GM19452 (cell line): ENCODE measurements around the gene CELF4.

Experiments
- ATAC-seq: cut with Tn5 transposase; IDR thresholded peaks from one replicate; pipeline ENCODE4 v1.9.1; 2021; ENCODE audit not compliant: unreplicated experiment

Gene CELF4

GRCh38 chr18:37270038-37270665 lies 295.4 kb downstream of the CELF4 start:
- ATAC-seq, result no peak

DNA sequence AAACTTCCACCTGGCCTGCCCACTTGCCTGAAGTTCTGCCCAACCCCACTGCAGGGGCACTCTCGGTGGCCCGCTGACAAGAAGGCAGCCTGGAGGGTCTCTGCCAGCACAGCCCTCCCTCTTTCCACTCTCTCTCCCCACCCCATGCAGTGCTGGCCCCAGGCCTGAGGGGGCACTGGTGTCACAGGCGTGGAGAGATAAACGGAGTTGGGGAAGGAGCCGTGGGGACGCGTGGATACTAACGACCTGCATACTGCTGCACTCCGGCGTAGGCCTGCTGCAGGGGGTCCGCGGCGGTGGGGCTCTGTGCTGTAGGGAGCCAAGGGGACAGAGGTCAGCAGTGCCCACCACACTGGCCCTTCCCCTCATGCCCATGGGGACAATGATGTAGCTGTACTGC lies 299.3 kb downstream of the CELF4 start:
- no peak for ATAC-seq

DNA sequence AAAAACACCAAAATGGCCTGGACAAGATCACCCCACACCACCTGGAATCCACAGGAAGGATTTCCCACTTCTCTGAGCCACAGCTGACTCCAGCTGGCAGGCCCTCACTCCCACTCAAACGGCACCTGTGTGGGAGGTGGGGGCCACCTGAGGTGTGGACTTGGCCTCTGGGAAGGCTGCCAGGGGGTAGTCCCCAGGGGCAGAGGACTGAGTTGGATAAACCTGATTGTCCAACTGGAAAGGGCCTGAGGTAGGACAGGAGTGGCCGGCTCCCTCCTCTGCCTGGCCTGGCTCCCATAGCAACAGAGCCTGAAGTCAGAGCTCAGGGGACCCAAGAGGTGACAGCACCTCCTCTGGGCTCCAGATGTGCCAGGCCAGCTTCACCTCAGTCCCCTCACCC lies 300.2 kb downstream of the CELF4 start:
- no peak for ATAC-seq

- no peak for ATAC-seq
These were observed 300.6 kb downstream of the CELF4 start for GRCh38 chr18:37264956-37265355.

DNA sequence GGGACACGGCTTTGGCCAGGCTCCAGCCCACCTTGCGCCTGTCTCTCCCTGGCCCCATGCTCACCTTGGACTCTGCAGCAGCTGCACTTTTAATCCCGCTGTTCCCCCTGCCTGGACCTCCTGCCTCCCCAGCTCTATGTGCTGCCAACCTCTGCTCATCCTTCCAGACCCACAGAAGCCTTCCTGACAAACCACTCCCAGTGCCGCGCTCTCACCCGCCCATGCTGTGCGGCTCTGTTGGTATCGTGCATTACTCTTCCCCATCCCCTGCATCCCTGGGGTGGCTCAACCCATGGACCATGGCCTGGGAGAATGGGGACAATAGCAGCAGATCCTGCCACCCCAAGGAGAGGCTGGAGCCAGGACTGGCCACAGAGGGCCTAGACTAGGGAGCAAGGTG lies 303.6 kb downstream of the CELF4 start:
- ATAC-seq, result no peak

DNA sequence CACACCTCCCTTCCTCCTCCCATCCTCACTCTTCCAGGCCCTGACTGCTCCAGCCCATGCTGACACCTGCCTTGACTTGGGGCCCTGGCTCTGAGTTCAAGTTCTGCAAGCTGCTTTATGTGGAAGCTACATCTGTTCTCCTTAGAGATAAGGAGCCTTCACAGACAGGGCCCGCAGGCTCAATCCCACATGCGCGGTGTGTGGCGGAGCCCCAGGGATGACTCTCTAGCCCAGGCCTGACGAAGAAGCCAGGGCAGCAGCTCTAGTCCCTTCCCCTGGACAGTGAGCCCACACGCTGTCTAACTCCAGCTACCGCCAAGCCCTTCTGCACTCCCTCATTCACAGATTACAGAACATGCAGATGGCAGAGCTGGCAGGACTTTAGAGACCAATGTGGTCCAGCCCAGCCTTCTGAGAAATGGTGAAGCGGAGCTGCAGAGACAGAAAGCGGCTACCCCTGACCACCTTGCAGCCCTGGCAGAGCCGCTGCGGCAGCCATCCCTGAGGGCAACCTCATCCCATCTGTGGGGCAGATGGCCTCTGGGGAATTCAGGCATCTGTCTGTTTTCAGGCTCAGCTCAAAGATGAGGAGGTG lies 304.3 kb downstream of the CELF4 start:
- ATAC-seq, result no peak

DNA sequence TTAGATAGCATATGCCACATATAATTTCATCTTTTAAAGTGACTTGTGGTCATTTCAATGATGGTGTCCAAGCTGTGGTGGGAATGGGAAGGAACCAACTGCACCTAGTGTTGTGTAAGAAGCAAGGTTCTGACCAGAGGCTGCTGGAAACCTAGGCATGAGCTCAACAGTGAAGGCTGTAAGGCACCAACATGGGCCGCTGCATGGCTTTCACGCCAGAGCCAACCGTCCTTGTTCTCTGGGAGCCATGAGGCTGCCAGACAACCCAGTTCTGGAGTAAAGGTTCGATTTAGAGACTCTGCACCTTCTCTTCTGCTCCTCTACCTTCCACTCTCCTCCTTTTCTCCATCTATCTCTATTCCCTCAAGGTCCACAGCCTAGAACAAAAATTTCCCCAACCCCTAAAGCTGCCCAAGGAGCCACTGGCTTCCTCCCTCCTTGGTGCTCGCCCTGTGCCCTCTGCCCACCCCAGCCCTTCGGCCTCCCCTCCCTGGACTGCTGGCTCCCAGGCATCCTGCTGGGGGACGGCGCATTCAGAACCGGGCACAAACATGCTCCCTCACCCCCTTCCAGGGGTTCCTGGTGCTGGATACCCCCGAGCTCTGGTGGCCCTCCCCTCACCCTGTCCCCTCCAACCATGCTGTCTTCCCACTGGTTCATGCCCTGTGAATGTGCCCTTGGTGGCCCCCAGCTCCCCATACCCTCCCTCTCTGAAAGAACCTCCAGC lies 305.1 kb downstream of the CELF4 start:
- no peak for ATAC-seq

DNA sequence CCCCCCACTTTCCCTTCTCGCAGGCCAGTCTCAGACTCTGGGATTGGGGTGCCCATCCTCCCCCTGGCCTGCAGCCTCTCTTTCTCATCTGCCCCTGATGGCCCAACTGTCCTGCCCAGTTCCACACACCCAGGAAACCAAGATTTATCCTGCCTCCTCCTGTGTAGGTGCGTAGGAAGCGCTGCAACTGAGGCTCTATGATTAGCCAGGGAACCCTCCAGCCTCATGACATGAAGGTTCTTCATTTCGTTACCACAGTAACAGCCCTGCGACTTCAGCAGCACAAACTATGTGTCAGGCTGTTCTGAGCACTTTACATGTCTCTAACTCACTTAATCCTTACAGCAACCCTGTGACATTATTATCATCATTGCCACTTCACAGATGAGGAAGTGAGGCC lies 305.9 kb downstream of the CELF4 start:
- no peak for ATAC-seq

GRCh38 chr18:37258819-37259218 lies 306.8 kb downstream of the CELF4 start:
- ATAC-seq, result no peak

DNA sequence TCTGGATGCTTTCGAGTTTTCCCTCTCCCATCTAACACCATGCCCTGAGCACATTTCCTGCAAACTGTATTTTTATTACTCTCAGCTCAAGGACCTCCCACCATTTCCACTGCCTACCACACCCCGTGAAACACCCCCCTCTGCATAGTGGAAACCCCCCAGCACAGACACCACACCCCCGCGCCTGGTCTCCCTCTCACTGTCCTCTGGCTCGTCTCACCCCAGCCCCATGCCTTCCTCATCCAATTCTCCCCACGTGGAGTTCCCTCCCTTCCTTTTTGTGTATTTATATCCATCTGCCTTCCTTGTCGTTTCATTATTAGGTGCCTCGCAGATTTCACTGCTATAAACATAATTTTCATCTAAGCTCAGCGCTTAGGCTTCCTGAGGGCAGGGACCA lies 307.5 kb downstream of the CELF4 start:
- no peak for ATAC-seq

- no peak for ATAC-seq
These were observed 310.6 kb downstream of the CELF4 start for GRCh38 chr18:37254973-37255372.

GRCh38 chr18:37254236-37254754 lies 311.3 kb downstream of the CELF4 start:
- no peak for ATAC-seq

GRCh38 chr18:37253394-37254235 lies 312.0 kb downstream of the CELF4 start:
- ATAC-seq, result no peak

DNA sequence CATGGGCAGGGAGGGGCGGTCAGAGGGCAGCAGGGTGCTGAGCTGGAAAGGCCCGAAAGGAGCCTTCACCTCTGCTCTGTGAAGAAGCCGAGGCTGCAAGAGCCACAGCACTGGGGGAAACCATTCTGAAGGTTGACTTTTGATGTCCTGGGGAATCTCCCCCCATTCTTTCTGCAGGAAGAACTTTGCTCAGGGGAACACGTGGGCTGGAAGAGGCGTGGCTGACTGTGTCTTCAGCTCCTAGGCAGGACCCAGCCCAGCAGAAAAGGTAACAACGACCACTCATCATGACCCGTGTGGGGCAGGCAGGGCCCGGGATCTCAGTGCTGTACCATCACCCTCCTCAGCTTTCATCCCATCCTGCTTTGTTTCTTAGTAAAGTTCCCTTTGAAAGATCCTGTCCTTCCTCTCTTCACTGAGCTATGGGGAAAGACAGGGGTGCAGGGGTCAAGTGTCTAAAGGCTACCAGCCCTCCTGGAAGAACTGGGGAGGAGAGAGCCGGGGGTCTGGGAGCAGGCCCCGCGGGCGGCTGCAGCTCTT lies 312.7 kb downstream of the CELF4 start:
- no peak for ATAC-seq

DNA sequence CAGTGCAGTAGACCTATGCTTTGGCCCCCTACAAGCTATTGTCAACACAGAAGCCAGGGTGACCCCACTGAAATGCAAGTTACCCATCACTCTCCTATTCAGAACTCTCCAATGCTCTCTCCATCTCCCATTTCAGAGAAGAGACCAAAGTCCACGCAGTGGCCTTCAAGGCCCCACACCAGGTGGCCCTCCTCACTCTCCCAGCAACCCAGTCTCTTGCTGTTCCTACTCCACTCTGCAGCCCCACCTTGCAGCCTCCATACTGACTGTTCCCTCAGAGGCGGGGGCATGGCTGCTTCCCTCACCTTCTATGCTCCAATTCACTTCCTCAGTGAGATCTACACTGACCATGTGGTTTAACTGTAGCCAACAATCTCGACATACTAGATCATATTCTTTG lies 313.3 kb downstream of the CELF4 start:
- ATAC-seq, result no peak

DNA sequence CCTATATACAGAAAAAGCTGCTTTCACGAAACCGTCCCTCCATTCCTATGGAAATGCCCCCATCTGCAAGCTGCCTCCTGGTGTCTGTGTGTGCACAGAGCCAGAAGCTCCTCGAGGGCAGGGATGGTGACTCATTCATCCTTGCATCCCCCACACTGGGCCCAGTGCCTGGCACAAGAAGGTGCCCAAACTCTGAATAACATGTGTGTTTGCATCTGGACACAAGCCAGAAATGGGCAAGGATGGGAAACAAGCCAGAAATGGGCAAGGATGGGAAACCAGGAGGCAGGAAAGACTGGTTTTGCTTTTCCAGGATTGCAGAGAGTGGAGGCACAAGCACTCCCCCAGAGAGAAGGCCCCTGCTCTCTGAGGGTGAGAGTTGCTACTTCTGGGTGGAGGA lies 313.9 kb downstream of the CELF4 start:
- ATAC-seq, result no peak

DNA sequence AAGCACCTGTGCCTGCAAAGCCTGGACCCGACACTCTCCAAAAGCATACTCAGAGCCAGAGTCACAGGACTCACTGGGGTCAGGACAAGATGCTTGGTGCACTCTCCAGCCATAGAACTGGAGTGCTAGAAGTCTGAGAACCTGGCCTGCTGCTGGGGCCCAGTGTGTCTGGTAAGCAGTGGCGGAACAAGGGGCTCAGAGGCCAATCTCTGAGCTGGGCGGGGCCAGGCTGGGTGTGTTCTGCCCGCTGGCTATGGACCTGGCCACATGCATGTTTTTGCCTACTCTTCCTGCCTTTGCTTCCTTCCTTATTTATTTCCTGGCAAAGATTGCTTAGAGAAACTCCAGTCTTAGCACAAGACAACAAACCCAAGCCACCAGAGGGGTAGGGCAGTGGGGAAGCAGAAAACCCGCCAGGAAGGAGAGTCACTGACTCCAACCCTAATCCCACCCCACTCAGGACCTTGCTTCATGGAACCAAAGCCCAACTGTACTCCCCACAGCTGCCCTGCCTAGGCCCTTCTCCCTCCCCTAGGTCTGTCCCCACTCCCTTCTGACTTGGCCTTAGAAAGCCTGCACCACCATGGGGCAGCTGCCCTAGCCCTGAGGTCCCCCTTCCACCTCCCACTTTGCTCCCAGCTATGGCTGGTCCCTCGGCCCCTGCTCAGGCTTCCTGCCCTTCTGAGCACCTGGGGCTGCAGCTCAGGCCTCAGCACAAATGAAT lies 315.5 kb downstream of the CELF4 start:
- no peak for ATAC-seq

GRCh38 chr18:37249171-37249886 lies 316.3 kb downstream of the CELF4 start:
- no peak for ATAC-seq

GRCh38 chr18:37248281-37248680 lies 317.3 kb downstream of the CELF4 start:
- ATAC-seq, result no peak
